Keratinocyte (primary cell): ENCODE measurements around the gene PPM1J. TPM values are rescaled to one million over a fixed set of nuclear protein-coding genes. Genes with fewer than 3 reads are reported as not detected.

Experiments
- DNase-seq: peaks from one replicate; pipeline ENCODE4 v3.0.0-alpha.2; 2011; ENCODE audit warnings: low read depth, missing footprints, low spot score
- FAIRE-seq: peaks from 2 replicates; lab custom pipeline; 2011; peaks lifted over from hg19 to GRCh38; lab: Jason Lieb, UNC
- H2AFZ ChIP-seq: 2 replicates; pipeline ENCODE4 v1.6.0; 2012; ENCODE audit warnings: low read length, control low read depth, inconsistent platforms; ENCODE audit not compliant: control insufficient read depth
- H3K27ac ChIP-seq: 2 replicates; pipeline ENCODE4 v1.5.1; 2011; ENCODE audit warnings: low read length; ENCODE audit not compliant: control insufficient read depth, insufficient read depth
- H3K27me3 ChIP-seq: 3 replicates; pipeline ENCODE4 v1.6.0; 2011; ENCODE audit warnings: low read length; ENCODE audit not compliant: control insufficient read depth, insufficient read depth; ENCODE audit errors: extremely low read depth
- H3K36me3 ChIP-seq, 2 experiments: 2 replicates in 1 of 2; 3 replicates in 1 of 2; pipeline ENCODE4 v1.5.1; 2011; ENCODE audit warnings: low read length in 2 of 2, mild to moderate bottlenecking in 1 of 2; ENCODE audit not compliant: control insufficient read depth in 2 of 2, insufficient read depth in 2 of 2; ENCODE audit errors: extremely low read depth in 1 of 2
- H3K4me1 ChIP-seq: 3 replicates; pipeline ENCODE4 v1.5.1; 2011; ENCODE audit warnings: low read length; ENCODE audit not compliant: control insufficient read depth, insufficient read depth; ENCODE audit errors: extremely low read depth
- H3K4me2 ChIP-seq: 3 replicates; pipeline ENCODE4 v1.6.0; 2011; ENCODE audit warnings: low read depth, low read length; ENCODE audit not compliant: control insufficient read depth, insufficient read depth; ENCODE audit errors: extremely low read depth
- H3K4me3 ChIP-seq, 3 experiments: fragments of 200-600 bp in 1 of 3; sonication (generic) in 1 of 3; 2 replicates in 2 of 3; 3 replicates in 1 of 3; pipeline ENCODE4 v1.5.1; 2011 to 2016; ENCODE audit warnings: low read length in 3 of 3, mild to moderate bottlenecking in 3 of 3, control low read depth in 2 of 3, inconsistent platforms in 1 of 3, low read depth in 1 of 3, mixed read lengths in 1 of 3, mixed run types in 1 of 3, moderate library complexity in 1 of 3; ENCODE audit not compliant: control insufficient read depth in 2 of 3, insufficient read depth in 2 of 3; ENCODE audit errors: extremely low read depth in 1 of 3
- H3K79me2 ChIP-seq: 2 replicates; pipeline ENCODE4 v1.6.0; 2012; ENCODE audit warnings: low read length; ENCODE audit not compliant: control insufficient read depth, insufficient read depth
- H3K9ac ChIP-seq: 3 replicates; pipeline ENCODE4 v1.6.0; 2011; ENCODE audit warnings: low read length; ENCODE audit not compliant: control insufficient read depth, insufficient read depth; ENCODE audit errors: extremely low read depth
- H3K9me1 ChIP-seq: 3 replicates; pipeline ENCODE4 v1.6.0; 2011; ENCODE audit warnings: low read length; ENCODE audit not compliant: control insufficient read depth, insufficient read depth; ENCODE audit errors: extremely low read depth
- H3K9me3 ChIP-seq: 2 replicates; pipeline ENCODE4 v1.5.1; 2012; ENCODE audit warnings: low read depth, low read length; ENCODE audit not compliant: control insufficient read depth
- H4K20me1 ChIP-seq: 3 replicates; pipeline ENCODE4 v1.6.0; 2011; ENCODE audit warnings: low read length; ENCODE audit not compliant: control insufficient read depth, insufficient read depth; ENCODE audit errors: extremely low read depth
- CTCF ChIP-seq, 3 experiments: IDR thresholded peaks in 1 of 3; conservative IDR thresholded peaks in 1 of 3; optimal IDR thresholded peaks in 1 of 3; 2 replicates in 2 of 3; 3 replicates in 1 of 3; pipeline versions ENCODE3 to v1.5.1; 2011; ENCODE audit warnings: low read length in 3 of 3, mild to moderate bottlenecking in 3 of 3, moderate library complexity in 2 of 3, control low read depth in 1 of 3, inconsistent platforms in 1 of 3; ENCODE audit not compliant: insufficient read depth in 2 of 3; ENCODE audit errors: extremely low read depth in 1 of 3
- EZH2 ChIP-seq: IDR thresholded peaks from one replicate; pipeline ENCODE4 v1.6.1; 2012; ENCODE audit warnings: inconsistent platforms, mild to moderate bottlenecking, low read length, moderate library complexity
- dilution Hi-C: fragments of 300-500 bp; cut with MboI; formaldehyde crosslinking; loops from one replicate; pipeline ENCODE4 v1.7.0; 2020; ENCODE audit warnings: low sequenced_read_pairs; ENCODE audit not compliant: extremely low pct_ligation_motif_present
- polyA plus RNA-seq, 5 experiments: library from polyadenylated mRNA; depleted of rRNA in 3 of 5; stranded (reverse) in 3 of 5; stranded (forward) in 1 of 5; unstranded in 1 of 5; fragments of >200 nt; gene quantifications; 1 replicate in 1 of 5; 2 replicates in 3 of 5; 3 replicates in 1 of 5; pipeline versions ENCODE4 v1.2.1 to v1.2.3, GENCODE V29; 2011 to 2012; ENCODE audit warnings: missing spikeins in 2 of 5, low read depth in 1 of 5, low replicate concordance in 1 of 5

PPM1J gene
- polyA plus RNA-seq, 1 donor (not counting 4 experiments of a cell fraction or from before 2014, with no cell fraction given) = 7.7 TPM

DNA sequence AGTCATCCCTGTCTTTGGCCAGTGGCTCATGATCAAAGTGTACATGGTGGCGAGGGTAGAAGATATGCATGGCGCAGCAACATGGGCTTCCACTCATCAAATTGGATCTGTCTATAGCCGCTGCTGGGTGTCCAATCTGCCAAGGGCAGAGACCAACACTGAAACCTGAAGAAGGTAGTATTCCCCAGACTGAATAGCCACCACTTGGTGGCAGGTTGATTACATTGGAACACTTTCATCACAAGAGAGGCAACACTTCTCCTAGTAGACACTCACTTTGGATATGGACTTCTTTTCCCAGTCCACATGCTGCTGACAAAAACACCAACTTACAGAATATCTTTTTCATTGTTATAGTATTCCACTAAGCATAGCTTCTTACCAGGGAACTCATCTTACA is 22.4 kb upstream of the PPM1J start:
- Histone ChIP-seq H3K4me3 (no peak overlapping the region), H4K20me1 (no peaks in the 10 kb centered on the region), H3K36me3 (no peaks in the 10 kb centered on the region), H3K9me3 (no peaks in the 10 kb centered on the region), H3K27ac (no peak overlapping the region), H3K27me3 (no peaks in the 10 kb centered on the region), H3K9ac (no peak overlapping the region), H3K9me1 (no peaks in the 10 kb centered on the region), H2AFZ (no peak overlapping the region), H3K4me2 (no peak overlapping the region), H3K4me1 (peaks cover 15% of the 10 kb centered on the region), H3K79me2 (no peaks in the 10 kb centered on the region)
- FAIRE-seq (peak; percentile 41), DNase-seq (no peak)
- dilution Hi-C loops = no loop called here
- TF ChIP-seq EZH2 (no peak), CTCF (optimal IDR thresholded peaks at IDR 0.05 in 1 of 3, IDR thresholded peaks at IDR 0.05 in 1 of 3, conservative IDR thresholded peaks at IDR 0.05 in 1 of 3; ENCODE audit: extremely low read depth in 1 of 3, insufficient read depth in 2 of 3, low read length in 3 of 3) (peak in 2 of 3 experiments; percentile 3 to 38)

DNA sequence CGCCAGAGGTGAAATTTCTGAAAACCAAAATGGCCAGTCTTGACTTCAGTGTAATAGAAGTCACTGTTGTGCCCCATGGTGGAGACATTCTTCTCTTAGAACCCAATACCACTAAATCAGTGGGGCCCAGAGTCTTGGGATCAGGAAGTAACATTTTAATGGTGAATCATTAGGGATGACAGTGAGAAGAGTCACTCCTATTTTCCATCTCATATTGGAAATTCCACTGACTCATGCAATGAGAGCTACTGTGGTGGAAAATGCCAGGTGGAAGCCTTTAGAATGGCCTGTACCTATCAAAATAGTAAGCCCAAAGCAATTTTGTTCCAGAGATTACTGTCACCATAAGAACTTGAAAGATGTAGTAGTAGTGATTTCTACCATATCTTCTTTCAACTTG is 20.6 kb upstream of the PPM1J start:
- peak overlapping the region; percentile 77 for H3K27ac ChIP-seq
- H3K27me3 ChIP-seq = no peaks in the 10 kb centered on the region
- no peaks in the 10 kb centered on the region for H3K9me1 ChIP-seq
- no peaks in the 10 kb centered on the region for H3K79me2 ChIP-seq
- FAIRE-seq (peak; percentile 86), DNase-seq (peak; percentile 72)
- no peaks in the 10 kb centered on the region for H3K36me3 ChIP-seq
- H3K4me2 ChIP-seq = peak overlapping the region; percentile 49
- peak overlapping the region in 1 of 3 experiments; percentile 14 for H3K4me3 ChIP-seq
- no peaks in the 10 kb centered on the region for H3K9me3 ChIP-seq
- H2AFZ ChIP-seq = no peak overlapping the region
- peak overlapping the region; percentile 30 for H3K9ac ChIP-seq
- TF ChIP-seq CTCF (optimal IDR thresholded peaks at IDR 0.05 in 1 of 3, IDR thresholded peaks at IDR 0.05 in 1 of 3, conservative IDR thresholded peaks at IDR 0.05 in 1 of 3; ENCODE audit: extremely low read depth in 1 of 3, insufficient read depth in 2 of 3, low read length in 3 of 3) = no peak
- TF ChIP-seq EZH2 = no peak
- peaks cover 19% of the 10 kb centered on the region for H3K4me1 ChIP-seq
- H4K20me1 ChIP-seq = no peaks in the 10 kb centered on the region
- dilution Hi-C loops = no loop called here
